Measurements from ENCODE around the gene CHDH.

The CHDH gene

DNA sequence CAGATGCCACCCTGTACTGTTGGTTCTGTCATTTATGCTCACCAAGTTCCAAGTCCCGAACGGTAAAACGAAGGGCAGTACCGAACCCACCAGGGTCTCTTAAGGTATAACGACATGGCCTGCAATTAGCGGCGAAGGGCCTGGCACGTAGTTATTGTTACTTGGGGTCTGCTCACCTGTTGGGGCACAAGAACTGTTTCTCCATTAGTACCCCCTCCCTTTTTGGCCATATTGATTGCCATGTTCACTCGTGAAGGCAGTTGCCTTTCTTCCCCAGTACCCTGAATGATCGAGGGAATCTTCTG, 584 bp upstream of the CHDH start:
- DNase-seq: no peak

DNA sequence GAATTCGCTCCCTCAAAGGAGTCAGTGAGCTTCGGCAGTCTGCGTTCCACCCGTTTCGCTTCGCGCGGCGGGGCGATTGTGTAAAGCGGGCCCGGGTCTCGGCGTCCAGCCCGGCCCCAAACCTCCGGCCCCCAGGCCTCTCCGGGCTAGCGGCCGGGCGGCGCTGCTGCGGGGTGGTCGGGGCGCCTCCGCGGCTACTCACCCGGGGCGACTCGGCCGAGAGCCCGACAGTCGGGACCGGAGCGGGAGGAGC, 412 bp downstream of the CHDH start:
- DNase-seq: no peak

DNA sequence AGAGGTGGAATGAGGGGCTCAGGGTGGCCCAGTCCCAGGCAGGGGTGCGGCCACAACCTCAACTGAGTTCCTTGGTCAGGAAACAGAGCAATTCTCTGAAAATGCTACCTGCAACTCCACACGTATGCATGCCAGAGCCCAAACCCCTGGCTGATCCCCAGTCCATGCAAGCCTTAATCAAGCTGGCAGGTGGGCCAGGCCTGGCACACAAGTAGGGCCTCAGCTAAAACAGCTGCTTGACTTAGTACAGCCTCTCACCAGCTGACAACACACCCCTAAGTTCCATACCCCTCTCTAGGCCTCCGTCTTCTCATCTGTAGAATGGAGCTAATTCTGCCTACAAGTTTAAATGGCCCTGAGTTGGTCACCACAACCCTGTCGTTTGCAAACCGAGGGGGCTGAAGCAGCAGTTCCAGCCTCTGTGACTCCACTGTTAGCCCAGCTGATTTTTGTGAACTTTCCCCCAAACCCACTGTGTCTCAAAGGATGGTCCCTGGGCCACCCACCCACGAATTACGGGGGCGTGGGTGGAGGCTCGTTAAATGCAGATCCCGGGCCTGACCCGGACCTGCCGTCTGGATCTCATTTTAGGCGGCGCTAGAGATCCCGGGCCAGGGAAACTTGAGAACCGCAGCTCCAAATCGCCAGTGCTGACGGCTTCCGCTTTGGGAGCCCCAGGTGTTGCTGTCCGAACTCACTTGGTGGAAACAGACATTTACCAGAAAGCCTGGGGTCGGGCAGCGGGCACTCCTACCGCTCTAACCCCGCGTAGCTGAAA, 927 bp downstream of the CHDH start:
- no peak for DNase-seq

DNA sequence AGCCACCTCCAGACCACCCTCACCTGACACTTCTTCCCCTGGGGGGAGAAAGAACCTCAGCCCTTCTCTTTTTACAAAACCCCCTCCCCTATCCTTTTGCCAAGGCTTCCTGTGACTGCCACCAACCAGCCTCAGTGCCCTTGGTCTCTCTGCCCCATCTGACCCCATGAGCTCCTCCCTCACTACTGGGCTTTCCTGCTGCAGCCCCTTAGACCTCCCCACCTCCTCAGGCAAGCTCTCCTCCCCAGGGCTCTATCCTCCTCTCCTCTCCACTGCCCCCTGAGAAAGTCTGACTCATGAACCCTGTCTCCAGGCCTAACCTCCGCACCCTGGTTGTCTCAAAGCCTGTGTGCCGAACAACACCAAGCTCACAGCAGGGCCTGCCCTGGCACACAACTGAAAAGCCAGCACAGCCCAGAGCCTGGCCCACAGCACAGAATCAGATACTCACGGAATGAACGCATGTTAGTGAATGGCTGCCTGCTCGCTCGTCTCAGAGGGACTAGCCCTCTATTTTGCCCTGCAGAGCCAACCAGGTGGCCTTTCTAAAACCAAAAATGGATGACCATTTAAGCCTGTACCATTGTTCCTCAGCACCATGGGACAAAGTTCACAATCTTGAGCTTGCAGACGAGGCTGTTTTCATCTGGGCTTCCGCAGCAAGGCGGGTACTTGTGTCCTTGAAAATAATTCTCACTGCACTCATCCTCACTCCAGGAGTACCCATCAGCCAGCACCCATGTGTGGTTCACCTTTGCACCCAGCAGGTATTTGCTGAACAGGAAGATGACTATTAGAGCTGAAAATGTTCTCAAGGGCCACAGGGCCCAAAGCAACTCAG, 1.7 kb downstream of the CHDH start:
- no peak for DNase-seq

DNA sequence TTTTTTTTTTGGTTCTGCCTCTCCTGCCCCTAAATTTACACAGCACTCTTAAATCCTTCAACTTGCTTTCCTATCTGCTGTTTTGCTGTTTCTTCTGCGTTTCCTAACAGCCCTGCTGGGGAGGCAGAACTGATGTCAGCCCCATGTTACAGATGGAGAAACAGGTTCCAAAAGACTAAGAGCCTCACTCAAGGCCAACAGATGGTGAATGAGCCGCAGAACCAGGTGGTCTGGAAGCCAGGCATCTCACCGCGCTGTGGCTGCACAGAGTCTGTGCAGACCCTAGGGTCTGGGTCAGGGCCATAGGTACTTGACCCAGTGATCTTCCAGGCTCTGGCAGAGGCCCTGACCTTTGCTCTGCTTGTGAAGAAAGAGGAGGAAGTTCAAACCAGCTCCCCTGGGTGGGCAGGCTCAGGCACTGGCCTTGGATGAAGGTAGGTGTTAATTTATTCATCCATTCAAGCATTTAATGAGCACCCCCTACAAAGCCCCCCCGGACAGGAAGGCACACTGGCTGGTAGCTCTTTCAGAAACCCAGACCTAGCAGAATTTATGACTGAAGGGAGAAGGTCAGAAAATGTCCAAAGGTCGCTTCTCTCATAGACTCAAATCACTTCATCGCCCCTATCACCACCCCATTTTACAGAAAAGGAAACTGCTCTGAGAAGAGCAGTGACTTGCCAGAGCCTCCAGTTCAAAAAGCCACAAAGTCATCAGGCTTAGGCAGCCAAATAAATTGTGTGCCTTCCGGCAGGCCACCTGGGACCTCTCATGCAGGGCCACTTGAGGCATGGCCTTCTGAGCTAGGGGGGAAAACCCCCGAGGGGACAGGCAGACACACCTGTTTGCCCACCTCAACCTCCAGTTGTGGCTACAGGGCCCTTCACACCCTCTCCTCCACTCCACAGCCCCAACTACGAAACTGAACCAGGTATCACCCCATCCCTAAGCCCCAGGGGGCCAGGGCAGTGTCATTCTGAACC, 2.7 kb downstream of the CHDH start:
- no peak for DNase-seq

DNA sequence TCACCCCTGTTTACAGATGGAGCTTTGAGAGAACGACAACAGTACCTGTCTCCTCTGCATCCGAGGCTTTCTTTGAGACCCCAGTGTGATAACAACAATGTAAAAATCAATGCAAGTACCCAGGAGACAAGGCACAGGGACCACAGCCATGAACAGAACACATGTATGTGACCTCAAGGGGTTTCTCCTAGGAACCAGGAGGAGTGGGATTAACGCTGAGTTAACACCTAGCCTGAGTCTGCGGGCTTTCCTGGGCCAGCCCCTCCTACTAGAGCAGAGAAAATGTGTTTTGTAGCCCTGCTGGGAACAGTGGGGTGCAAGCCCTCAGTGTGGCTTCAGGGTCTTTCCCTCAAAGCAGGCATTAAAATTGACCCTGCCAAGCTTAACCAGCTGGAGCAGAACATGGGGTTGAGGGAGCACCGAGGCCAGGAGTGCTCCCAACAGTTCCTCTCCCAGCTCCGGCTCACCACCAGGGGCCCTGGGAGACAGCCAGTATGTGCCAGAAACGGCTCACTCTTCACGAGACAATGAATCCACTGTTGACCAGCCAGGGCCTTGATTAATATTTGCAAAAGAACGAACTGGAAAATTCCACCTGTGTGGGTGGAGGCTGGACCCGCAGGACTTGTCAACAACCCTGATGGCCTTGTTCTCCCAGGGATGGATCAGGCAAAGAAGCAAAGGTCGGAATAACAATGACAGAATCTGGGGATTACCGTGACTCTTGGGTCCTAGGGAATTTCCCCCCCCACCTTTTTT, 3.6 kb downstream of the CHDH start:
- DNase-seq: peak; percentile 57

DNA sequence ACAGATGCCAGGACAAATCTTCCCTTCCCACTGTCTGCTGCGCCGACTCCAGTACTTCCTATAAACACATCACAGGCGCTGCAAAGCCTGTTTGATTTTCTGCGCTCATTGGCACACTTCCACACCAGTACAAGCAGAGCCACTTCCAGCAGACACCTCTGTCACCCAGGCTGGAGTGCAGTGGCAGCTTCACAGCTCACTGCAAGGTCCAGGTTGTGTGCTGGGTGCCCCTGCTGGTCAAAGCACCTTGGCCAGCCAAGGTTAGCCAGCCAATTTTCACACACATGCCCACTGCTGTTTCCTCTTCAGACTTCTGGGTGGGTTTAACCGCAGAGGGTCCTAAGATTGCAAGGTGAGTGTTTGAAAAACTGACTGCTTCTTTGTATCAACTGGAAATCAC, 4.9 kb downstream of the CHDH start:
- no peak for DNase-seq

DNA sequence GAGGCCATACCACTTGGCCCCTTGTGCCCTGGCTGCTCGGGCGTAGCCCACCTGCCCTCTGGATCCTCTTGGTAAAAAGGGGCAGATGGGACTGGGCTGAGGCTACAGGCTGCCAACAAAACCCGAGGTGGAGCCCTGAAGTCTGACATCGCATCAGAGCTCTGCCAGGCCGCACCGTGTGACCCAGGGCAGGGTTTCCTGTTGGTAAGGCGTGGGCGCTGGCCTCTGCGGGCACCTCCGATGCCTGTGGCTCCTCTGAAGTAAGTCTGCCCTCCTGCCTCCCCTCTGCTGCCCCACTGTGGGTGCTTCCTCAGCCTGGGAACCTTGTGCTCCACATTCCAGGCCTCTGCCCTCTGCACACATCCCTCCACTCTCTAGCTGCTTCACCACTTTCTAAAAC, 8.9 kb downstream of the CHDH start:
- DNase-seq: no peak

DNA sequence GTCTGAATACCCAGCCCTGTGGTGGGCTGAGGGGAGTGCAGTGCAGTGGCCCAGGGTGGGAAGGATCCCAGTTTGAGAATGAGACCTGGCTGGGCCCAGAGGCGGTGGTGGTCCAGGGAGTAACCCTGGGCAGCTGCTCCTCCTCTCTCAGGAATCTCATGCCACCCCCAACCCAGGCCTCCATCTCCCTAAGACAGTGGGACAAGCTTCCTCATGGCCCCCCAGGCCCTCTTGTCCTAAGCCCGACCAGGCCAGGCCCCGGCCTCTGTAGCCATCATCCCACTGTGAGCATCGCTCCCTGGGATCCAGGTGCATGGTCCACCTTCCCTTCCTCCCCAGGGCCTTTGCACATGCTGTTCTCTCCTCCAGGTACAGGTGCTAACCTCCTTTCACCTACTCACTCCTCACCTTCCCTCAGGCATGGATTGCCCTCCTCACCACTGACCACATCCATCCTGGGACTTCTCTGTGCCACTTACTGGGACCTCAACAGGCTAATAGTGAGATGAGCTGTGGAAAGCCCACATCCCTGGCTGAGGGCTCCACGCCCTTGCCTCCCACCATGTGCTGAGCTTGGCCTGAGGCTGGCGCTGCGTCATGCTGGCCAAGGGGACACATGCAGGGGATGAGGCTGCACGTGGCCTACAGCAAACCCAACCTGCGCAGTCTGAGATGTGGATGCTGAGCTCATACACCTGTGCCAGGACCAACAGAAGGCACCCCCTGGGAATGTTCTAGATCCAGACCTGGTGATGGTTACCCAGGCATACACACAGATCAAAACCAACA, 9.9 kb downstream of the CHDH start:
- DNase-seq: no peak

DNA sequence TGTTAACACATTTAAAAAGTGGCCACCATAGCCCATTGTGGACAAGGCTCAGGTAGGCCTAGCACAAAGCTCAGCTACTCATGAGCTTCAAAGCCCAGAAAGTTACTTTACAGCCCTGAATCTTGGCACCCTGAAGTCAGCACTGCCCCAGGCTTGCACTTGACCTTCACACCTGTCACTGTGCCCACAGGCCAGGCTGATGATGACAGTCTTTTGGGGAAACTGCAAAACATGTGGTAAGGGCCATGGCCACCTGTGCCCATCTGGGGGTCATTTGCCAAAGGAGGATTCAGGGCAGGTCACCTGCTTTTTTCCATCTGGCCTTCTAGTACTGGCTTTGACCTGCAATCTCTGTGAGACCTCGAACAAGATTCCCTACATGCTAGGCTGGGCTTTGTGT, 11.0 kb downstream of the CHDH start:
- DNase-seq: no peak

DNA sequence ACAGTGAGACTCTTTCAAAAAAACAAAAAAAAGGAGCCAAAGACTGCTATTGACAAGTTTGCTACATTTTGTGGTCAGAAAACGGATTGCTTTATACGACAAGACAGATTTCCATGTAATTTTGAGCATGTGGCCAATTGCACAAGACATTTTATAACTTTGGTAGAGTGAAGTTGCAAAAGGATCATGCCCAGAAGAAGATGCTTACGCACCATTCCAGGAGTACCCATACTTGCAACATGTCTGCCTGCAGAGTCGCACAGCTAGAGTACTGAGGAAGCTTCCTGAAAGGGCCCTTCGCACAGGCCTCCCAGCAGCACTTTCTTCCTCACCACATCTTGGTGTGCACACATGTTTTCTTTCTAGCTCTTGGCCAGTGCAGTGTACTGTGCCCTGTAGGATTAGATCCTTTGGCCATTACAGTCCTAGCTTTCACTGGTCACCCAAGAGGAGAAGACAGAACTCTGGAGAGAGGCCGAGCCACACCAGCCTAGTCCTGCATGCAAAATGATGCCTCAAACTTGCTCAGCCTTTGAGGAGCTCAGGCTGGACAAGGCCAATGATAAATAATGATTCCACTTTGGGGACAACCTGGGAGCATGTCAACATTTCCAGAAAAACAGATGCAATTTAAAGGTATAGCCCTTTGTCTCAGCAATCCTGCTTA, 11.7 kb downstream of the CHDH start:
- no peak for DNase-seq

DNA sequence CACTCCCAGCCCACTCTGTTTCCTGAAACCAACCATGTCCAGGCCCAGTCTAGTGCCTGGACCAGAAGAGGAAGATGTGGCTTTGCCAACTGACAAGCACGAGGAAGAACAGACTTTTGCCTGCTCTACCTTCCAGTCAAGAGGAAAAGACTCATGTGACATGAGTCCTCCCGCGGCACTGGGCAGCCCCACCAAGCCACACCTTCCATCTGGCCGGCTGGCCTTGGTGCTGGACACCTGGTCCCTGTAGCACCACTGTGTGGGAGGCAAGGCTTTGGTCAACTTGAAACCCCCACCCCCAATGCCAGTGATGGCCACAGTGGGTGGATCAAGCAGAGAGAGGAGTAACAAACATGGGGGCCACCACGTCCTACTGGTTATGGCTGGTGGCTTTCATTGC, 12.5 kb downstream of the CHDH start:
- no peak for DNase-seq

DNA sequence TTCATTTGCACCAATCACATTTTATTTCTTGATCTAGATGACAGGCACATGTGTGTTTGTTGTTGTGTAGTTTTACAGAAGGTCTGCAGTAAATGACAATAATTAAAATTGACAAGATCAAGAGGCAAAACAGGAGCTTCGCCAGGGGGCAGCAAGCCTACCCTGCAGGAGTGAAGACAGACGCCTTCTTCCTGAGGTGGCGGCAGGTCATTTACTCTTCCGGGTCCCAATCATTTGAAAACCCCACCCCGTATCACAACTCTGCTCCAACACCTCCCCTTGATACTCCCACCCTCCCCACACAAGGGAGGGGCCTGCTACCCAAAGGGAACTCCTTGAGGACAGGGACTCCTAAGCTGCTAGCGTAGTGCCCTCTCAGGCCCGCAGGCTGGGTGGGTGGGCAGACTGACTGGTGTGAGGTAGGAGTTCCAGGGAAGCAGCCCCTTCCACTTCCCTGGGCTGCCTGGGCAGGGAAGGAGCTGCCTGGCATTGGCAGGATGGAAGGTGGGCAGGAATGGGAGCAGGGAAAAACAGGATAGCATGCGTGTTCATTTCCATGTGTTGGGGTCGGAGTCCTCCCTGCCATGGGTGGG, 13.1 kb downstream of the CHDH start:
- DNase-seq: no peak

DNA sequence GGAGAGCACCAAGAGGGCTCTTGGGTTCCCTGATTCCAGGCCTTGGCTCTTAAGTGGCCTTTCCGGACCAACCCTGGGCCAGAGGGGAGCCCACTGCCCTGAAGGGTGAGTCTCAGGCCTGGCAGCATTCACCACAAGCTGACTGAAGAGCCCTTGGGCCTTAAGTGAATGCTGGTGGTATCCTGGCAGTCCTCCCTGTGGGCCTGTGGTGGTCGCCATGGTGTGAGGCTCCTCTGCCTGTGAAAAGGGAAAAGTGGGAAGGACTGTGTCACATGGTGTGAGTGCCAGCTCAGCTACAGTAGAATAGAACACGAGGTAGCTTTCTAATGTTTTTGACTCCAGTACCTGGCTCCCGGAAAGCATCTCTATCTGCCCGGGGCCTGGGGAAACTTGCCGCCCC, 15.3 kb downstream of the CHDH start:
- no peak for DNase-seq

DNA sequence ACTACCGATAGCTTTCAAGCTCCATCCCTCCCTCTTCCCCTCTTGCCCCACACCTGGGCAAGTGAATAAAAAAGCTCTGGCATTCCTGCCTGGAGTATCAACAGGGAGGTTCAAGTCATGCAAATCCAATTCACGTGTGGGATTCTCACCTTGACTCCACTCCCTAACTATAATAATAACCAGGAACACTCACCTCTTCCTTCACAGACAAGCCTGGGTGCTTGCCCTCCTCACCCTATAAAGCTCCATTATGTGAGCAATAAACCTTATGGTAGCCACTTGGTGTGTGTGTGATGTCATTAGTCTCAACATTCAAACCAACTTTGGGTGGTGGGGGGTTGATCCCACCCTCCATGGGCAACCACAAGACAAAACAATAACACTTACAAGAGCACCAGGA, 16.6 kb downstream of the CHDH start:
- no peak for DNase-seq

DNA sequence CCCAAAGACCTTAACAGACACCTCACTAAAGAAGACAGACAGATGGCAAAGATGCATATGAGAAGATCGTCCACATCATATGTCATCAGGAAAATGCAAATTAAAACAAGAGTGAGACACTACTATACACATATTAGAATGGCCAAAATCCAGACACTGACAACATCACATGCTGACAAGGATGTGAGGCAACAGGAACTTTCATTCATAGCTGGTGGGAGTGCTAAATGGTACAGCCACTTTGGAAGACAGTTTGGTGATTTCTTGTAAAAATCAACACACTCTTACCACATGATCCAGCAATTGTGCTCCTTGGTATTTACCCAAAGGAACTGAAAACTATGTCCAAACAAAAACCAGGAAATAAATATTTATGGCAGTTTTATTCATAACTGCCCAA, 17.6 kb downstream of the CHDH start:
- no peak for DNase-seq

DNA sequence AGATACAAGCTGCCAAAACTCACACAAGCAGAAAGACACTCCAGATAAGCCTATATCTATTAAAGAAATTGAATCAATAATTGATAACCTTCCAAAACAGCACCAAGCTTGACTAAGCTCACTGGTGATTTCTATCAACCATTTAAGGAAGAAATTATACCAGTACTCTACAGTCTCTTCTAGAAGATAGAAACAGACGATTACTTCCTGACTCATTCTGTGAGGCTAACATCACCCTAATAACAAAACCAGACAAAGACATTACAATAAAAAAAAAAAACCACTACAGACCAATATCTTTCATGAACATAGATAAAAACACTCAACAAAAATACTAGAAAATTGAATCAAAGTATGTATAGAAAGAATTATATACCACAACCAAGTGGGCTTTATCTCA, 20.2 kb downstream of the CHDH start:
- no peak for DNase-seq

DNA sequence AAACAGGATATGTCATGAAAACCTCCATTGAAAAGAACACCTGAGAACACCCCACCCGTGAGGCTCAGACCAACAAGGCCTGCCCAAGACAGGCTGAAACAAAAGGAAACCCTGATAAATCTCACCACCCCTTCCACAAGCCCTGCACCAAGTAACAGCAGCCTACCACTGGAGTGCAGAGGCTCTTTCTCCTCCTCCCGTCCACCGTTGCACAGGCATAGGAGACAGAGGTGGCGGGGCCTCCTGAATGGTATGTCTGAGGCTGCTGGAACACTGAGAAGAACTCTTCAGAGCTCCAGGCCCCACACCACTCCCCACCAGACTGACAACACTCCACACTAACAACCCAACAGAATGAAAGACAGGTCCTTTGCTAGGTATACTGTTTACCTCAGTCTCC, 21.4 kb downstream of the CHDH start:
- no peak for DNase-seq

DNA sequence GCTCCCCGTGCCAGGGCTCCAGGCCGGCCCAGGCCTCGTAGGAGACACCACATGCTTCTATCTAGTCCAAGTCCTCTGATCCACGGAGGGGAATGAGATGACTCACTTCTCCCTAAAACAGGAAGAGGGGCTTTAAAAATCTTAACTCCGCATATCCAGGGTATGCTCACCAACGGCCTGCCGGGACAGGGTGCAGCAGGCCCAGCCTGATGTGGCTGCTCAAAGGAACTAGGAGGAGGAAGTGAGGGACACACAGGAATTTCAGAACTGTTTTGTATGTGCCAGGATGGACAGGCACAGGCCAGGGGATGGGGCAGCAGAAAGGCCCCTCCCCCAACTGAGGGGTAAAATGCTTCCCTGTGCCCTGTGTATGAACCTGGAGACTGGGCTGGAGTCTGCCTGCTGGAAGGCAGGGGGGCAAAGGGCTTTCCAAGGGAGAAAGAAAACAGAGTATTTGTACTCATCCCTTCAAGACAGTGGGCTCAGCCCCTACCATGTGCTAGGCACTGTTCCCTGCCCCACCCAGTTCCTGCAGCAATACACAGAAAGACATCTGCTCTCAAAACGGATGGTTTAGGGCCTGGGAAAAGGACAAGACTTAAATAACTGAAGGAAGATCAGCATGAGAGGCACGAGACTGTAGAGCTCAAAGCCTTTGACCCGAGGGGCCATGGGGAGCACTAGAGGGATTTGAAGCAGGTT, 22.1 kb downstream of the CHDH start:
- no peak for DNase-seq

All from NCI-H748 treated with DMSO at 0.1 percent for 48 hours (cell line).